ENCODE measurements around the gene ANKRD9. TPM values are rescaled to one million over a fixed set of nuclear protein-coding genes. Genes with fewer than 3 reads are reported as not detected.

The ANKRD9 gene
- total and polyA plus RNA-seq, 2 of the 13 experiments (the other 11 are each of a cell fraction or from before 2014, with no cell fraction given), result 10.0 to 15.0 TPM

DNA sequence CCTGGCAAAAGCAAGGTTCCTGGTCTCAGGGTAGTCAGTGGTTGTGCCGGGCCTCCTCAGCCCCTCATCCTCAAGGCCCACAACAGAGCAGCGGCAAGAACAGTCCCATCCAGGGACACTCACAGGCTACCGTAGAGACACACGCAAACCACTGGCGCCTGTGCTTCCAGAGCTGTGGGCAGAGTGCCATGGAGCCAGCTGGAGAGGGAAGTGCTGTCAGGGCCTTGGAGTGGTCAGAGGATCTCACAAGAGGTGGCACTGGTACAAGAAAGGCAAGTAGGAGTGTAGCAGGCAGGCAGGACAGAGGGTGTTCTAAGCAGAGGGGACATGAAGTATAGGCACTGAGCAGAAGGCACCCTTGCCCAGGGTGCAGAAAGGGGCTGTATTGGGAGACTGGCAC is 34.6 kb downstream of the ANKRD9 start (continued):
- TF ChIP-seq, protein P1, sequence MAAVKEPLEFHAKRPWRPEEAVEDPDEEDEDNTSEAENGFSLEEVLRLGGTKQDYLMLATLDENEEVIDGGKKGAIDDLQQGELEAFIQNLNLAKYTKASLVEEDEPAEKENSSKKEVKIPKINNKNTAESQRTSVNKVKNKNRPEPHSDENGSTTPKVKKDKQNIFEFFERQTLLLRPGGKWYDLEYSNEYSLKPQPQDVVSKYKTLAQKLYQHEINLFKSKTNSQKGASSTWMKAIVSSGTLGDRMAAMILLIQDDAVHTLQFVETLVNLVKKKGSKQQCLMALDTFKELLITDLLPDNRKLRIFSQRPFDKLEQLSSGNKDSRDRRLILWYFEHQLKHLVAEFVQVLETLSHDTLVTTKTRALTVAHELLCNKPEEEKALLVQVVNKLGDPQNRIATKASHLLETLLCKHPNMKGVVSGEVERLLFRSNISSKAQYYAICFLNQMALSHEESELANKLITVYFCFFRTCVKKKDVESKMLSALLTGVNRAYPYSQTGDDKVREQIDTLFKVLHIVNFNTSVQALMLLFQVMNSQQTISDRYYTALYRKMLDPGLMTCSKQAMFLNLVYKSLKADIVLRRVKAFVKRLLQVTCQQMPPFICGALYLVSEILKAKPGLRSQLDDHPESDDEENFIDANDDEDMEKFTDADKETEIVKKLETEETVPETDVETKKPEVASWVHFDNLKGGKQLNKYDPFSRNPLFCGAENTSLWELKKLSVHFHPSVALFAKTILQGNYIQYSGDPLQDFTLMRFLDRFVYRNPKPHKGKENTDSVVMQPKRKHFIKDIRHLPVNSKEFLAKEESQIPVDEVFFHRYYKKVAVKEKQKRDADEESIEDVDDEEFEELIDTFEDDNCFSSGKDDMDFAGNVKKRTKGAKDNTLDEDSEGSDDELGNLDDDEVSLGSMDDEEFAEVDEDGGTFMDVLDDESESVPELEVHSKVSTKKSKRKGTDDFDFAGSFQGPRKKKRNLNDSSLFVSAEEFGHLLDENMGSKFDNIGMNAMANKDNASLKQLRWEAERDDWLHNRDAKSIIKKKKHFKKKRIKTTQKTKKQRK (IDR thresholded peaks at IDR 0.05; ENCODE audit: low read length), result no peak
- TF ChIP-seq NFE2 (CRISPR knock-in tag; IDR thresholded peaks at IDR 0.05) (no peak), STAT5B (CRISPR knock-in tag; IDR thresholded peaks at IDR 0.05) (no peak), SOX6 (IDR thresholded peaks at IDR 0.05) (no peak), SOX6 (CRISPR knock-in tag; IDR thresholded peaks at IDR 0.05) (no peak), PHB2 (IDR thresholded peaks at IDR 0.05; ENCODE audit: partially characterized antibody) (no peak), ZNF34 (CRISPR knock-in tag; IDR thresholded peaks at IDR 0.05; ENCODE audit: borderline replicate concordance) (no peak), KDM3A (CRISPR knock-in tag; IDR thresholded peaks at IDR 0.05; ENCODE audit: low read depth) (no peak), ZNF766 (CRISPR knock-in tag; IDR thresholded peaks at IDR 0.05; ENCODE audit: borderline replicate concordance) (no peak), ISL2 (CRISPR knock-in tag; IDR thresholded peaks at IDR 0.05) (no peak), PCBP2 (optimal IDR thresholded peaks at IDR 0.05; ENCODE audit: low read depth, low read length, poor library complexity, severe bottlenecking) (no peak)
- TF ChIP-seq, protein P2, sequence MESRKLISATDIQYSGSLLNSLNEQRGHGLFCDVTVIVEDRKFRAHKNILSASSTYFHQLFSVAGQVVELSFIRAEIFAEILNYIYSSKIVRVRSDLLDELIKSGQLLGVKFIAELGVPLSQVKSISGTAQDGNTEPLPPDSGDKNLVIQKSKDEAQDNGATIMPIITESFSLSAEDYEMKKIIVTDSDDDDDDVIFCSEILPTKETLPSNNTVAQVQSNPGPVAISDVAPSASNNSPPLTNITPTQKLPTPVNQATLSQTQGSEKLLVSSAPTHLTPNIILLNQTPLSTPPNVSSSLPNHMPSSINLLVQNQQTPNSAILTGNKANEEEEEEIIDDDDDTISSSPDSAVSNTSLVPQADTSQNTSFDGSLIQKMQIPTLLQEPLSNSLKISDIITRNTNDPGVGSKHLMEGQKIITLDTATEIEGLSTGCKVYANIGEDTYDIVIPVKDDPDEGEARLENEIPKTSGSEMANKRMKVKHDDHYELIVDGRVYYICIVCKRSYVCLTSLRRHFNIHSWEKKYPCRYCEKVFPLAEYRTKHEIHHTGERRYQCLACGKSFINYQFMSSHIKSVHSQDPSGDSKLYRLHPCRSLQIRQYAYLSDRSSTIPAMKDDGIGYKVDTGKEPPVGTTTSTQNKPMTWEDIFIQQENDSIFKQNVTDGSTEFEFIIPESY (CRISPR knock-in tag; IDR thresholded peaks at IDR 0.05), result no peak
